K562 (cell line): ENCODE data around the gene TTC19. TPM values are rescaled to one million over a fixed set of nuclear protein-coding genes. Genes with fewer than 3 reads are reported as not detected.

Experiments used
- ARID4B ChIP-seq: sonication (generic); formaldehyde crosslinking; IDR thresholded peaks from 2 replicates; pipeline ENCODE4 v1.8.0; 2022; ENCODE audit warnings: mild to moderate bottlenecking, missing genetic modification reagents
- ATF2 ChIP-seq: sonication (generic); formaldehyde crosslinking; IDR thresholded peaks from 2 replicates; pipeline ENCODE4 v1.8.1; 2022; ENCODE audit warnings: missing genetic modification reagents
- ATF7 ChIP-seq: fragments of 450-650 bp; IDR thresholded peaks from 2 replicates; pipeline ENCODE4 v1.7.1; 2014; ENCODE audit warnings: mild to moderate bottlenecking, moderate library complexity
- CBX3 ChIP-seq, 2 experiments: IDR thresholded peaks; 1 replicate in 1 of 2; 2 replicates in 1 of 2; pipeline ENCODE4 v1.6.1; 2012; ENCODE audit warnings: inconsistent platforms in 2 of 2, low read length in 2 of 2, borderline replicate concordance in 1 of 2, control low read depth in 1 of 2
- CREB5 ChIP-seq: fragments of 250-450 bp; sonication (Bioruptor Pico); IDR thresholded peaks from 2 replicates; pipeline ENCODE4 v1.5.0; 2020; ENCODE audit warnings: mild to moderate bottlenecking
- DACH1 ChIP-seq: fragments of 450-650 bp; IDR thresholded peaks from 2 replicates; pipeline ENCODE4 v1.6.1; 2018; ENCODE audit not compliant: partially characterized antibody
- FOXK2 ChIP-seq, 2 experiments: fragments of 450-650 bp; IDR thresholded peaks in 1 of 2; conservative IDR thresholded peaks in 1 of 2; 2 replicates each; pipeline ENCODE4 v1.6.1; 2016; ENCODE audit warnings: low read depth in 2 of 2, mild to moderate bottlenecking in 1 of 2
- FOXM1 ChIP-seq, 2 experiments: fragments of 450-650 bp in 1 of 2; sonication (generic) in 1 of 2; formaldehyde crosslinking in 1 of 2; IDR thresholded peaks; 2 replicates each; pipeline versions ENCODE4 v1.6.1 to v1.9.0; 2017 to 2022; ENCODE audit warnings: low read depth in 2 of 2, mild to moderate bottlenecking in 2 of 2, missing genetic modification reagents in 1 of 2, moderate library complexity in 1 of 2
- HINFP ChIP-seq: fragments of 450-650 bp; conservative IDR thresholded peaks from 2 replicates; pipeline ENCODE4 v1.6.1; 2016; ENCODE audit warnings: missing genetic modification characterization, low read depth, mild to moderate bottlenecking, control low read depth, missing compliant biosample characterization
- POLR2H ChIP-seq: IDR thresholded peaks from 2 replicates; pipeline ENCODE4 v1.6.1; 2016; ENCODE audit warnings: missing genetic modification characterization, low read depth, mild to moderate bottlenecking, control low read depth, missing compliant biosample characterization, moderate library complexity
- PRMT5 ChIP-seq: sonication (generic); formaldehyde crosslinking; IDR thresholded peaks from 2 replicates; pipeline ENCODE4 v1.5.0; 2020; ENCODE audit warnings: missing genetic modification reagents
- SOX6 ChIP-seq: fragments of 450-650 bp; IDR thresholded peaks from 2 replicates; pipeline ENCODE4 v1.6.1; 2014; ENCODE audit warnings: mild to moderate bottlenecking
- TEAD4 ChIP-seq, 2 experiments: sonication (generic) in 1 of 2; formaldehyde crosslinking in 1 of 2; IDR thresholded peaks; 2 replicates each; pipeline versions ENCODE4 v1.6.1 to v1.8.0; 2012 to 2022; ENCODE audit warnings: borderline replicate concordance in 1 of 2, inconsistent platforms in 1 of 2, low read length in 1 of 2, mild to moderate bottlenecking in 1 of 2, missing genetic modification reagents in 1 of 2
- polyA plus RNA-seq, 8 experiments: library from polyadenylated mRNA; depleted of rRNA in 4 of 8; stranded (reverse) in 5 of 8; unstranded in 3 of 8; fragments of >200 nt; fragmentation: Nextera tagmentation in 2 of 8; fragmentation: Illumina TruSeq in 1 of 8; extraction: Ambion mirVana in 2 of 8; extraction: Trizol in 1 of 8; gene quantifications; 2 replicates each; pipeline versions ENCODE4 v1.2.1 to v1.2.3, GENCODE V29; 2011 to 2014; ENCODE audit warnings: inconsistent platforms in 1 of 8, missing spikeins in 1 of 8
- total RNA-seq, 7 experiments: library from RNA; depleted of rRNA in 6 of 7; stranded (reverse); fragments of >200 nt in 6 of 7; fragmentation: Illumina TruSeq in 2 of 7; extraction: Trizol in 2 of 7; gene quantifications; 2 replicates each; pipeline versions ENCODE4 v1.2.1 to v1.2.3, GENCODE V29; 2011 to 2021; ENCODE audit warnings: low replicate concordance in 1 of 7

TTC19 gene
- total and polyA plus RNA-seq, 9 of the 15 experiments (the other 6 are each of a cell fraction or from before 2014, with no cell fraction given), result 8.1 to 60.8 (median 25.3) TPM

- TF ChIP-seq HINFP (tag), result peak; percentile 90
- peak; percentile 91 for TF ChIP-seq ARID4B (CRISPR knock-in tag)
- TF ChIP-seq FOXM1 (IDR thresholded peaks at IDR 0.05; ENCODE audit: low read depth), result no peak
- TF ChIP-seq FOXM1 (CRISPR knock-in tag; IDR thresholded peaks at IDR 0.05; ENCODE audit: low read depth), result peak; percentile 65; the same call in 1 of the 2 replicates
- no peak for TF ChIP-seq CREB5 (CRISPR knock-in tag)
- TF ChIP-seq FOXK2 (conservative IDR thresholded peaks at IDR 0.05 in 1 of 2, IDR thresholded peaks at IDR 0.05 in 1 of 2; ENCODE audit: low read depth in 2 of 2), result peak in 1 of 2 experiments; percentile 54; a peak in 1 of 4 replicates
- peak; percentile 88 for TF ChIP-seq DACH1
- peak; percentile 85 for TF ChIP-seq ATF7
- no peak for TF ChIP-seq ATF2 (CRISPR knock-in tag)
- TF ChIP-seq SOX6, result peak; percentile 65
- TF ChIP-seq CBX3 (IDR thresholded peaks at IDR 0.05; ENCODE audit: borderline replicate concordance in 1 of 2, low read length in 2 of 2), result 0 out of 3 replicates have a peak, but pooled peaks of 1 of the 2 experiments have one; percentile 11
- no peak for TF ChIP-seq TEAD4 (IDR thresholded peaks at IDR 0.05; ENCODE audit: low read length)
- 0 out of 2 replicates have a peak, but pooled peaks have one; percentile 33 for TF ChIP-seq TEAD4 (CRISPR knock-in tag; IDR thresholded peaks at IDR 0.05; ENCODE audit: borderline replicate concordance)
- TF ChIP-seq POLR2H (tag), result peak; percentile 67; the same call in 1 of the 2 replicates
- TF ChIP-seq PRMT5, result no peak
Observed at GRCh38 chr17:15999141-15999973, at the start of gene TTC19, which contains the start of gene ZSWIM7 (continued).
